Neural progenitor cell (in vitro differentiated cells): ENCODE measurements around the gene EYA3. TPM values are rescaled to one million over a fixed set of nuclear protein-coding genes. Genes with fewer than 3 reads are reported as not detected.

Experiments
- DNase-seq: peaks from one replicate; pipeline ENCODE4 v3.0.0-alpha.2; 2016; ENCODE audit warnings: low spot score
- H2AFZ ChIP-seq: fragments of 200-600 bp; sonication (generic); replicated peaks from 2 replicates; pipeline ENCODE4 v1.6.1; 2016; ENCODE audit warnings: antibody characterized with exemption
- H3F3A ChIP-seq: fragments of 200-600 bp; sonication (generic); 2 replicates; pipeline ENCODE4 v1.6.1; 2016; ENCODE audit warnings: antibody characterized with exemption, low read depth
- H3K27ac ChIP-seq: fragments of 200-600 bp; sonication (generic); 2 replicates; pipeline ENCODE4 v1.5.1; 2016; ENCODE audit warnings: mild to moderate bottlenecking
- H3K27me3 ChIP-seq: fragments of 200-600 bp; sonication (generic); 2 replicates; pipeline ENCODE4 v1.6.1; 2016; ENCODE audit warnings: mild to moderate bottlenecking, moderate library complexity
- H3K36me3 ChIP-seq: fragments of 200-600 bp; sonication (generic); 2 replicates; pipeline ENCODE4 v1.5.1; 2016
- H3K4me1 ChIP-seq: fragments of 200-600 bp; sonication (generic); 2 replicates; pipeline ENCODE4 v1.6.1; 2016; ENCODE audit warnings: mixed run types
- H3K4me2 ChIP-seq: fragments of 200-600 bp; sonication (generic); 2 replicates; pipeline ENCODE4 v1.6.1; 2016
- H3K4me3 ChIP-seq: fragments of 200-600 bp; sonication (generic); 2 replicates; pipeline ENCODE4 v1.5.1; 2016
- H3K79me2 ChIP-seq: fragments of 200-600 bp; sonication (generic); 2 replicates; pipeline ENCODE4 v1.6.1; 2016; ENCODE audit warnings: low read depth
- H3K9ac ChIP-seq: fragments of 200-600 bp; sonication (generic); 2 replicates; pipeline ENCODE4 v1.6.1; 2016
- H3K9me3 ChIP-seq: fragments of 200-600 bp; sonication (generic); 2 replicates; pipeline ENCODE4 v1.5.1; 2016; ENCODE audit warnings: low read depth
- H4K20me1 ChIP-seq: fragments of 200-600 bp; sonication (generic); 2 replicates; pipeline ENCODE4 v1.6.1; 2016; ENCODE audit warnings: low read depth
- H3K27ac Mint-ChIP-seq: 3 replicates; pipeline ENCODE4 v1.8.0; 2021; ENCODE audit warnings: mixed read lengths
- H3K27me3 Mint-ChIP-seq: 2 replicates; pipeline ENCODE4 v1.8.0; 2022; ENCODE audit warnings: low read depth, mild to moderate bottlenecking, inconsistent platforms, moderate library complexity, mixed read lengths; ENCODE audit not compliant: insufficient read depth
- H3K36me3 Mint-ChIP-seq: 3 replicates; pipeline ENCODE4 v1.8.0; 2021; ENCODE audit warnings: mixed read lengths
- H3K4me1 Mint-ChIP-seq: 3 replicates; pipeline ENCODE4 v1.8.0; 2021; ENCODE audit warnings: mixed read lengths
- H3K4me3 Mint-ChIP-seq: 3 replicates; pipeline ENCODE4 v1.8.0; 2021; ENCODE audit warnings: mild to moderate bottlenecking, moderate library complexity, mixed read lengths
- H3K9me3 Mint-ChIP-seq: 3 replicates; pipeline ENCODE4 v1.8.0; 2020; ENCODE audit warnings: mixed read lengths
- CTCF ChIP-seq: fragments of 200-600 bp; sonication (generic); IDR thresholded peaks from 2 replicates; pipeline ENCODE4 v1.5.1; 2017; ENCODE audit warnings: antibody characterized with exemption, mild to moderate bottlenecking
- EZH2 ChIP-seq: fragments of 200-600 bp; sonication (generic); IDR thresholded peaks from 2 replicates; pipeline ENCODE4 v1.6.1; 2017; ENCODE audit warnings: antibody characterized with exemption, mild to moderate bottlenecking, moderate library complexity
- EZH2phosphoT487 ChIP-seq: fragments of 200-600 bp; sonication (generic); IDR thresholded peaks from 2 replicates; pipeline ENCODE4 v1.6.1; 2017; ENCODE audit warnings: antibody characterized with exemption
- total RNA-seq: library from RNA; depleted of rRNA; stranded (reverse); fragments of >200 nt; gene quantifications from 2 replicates; pipeline ENCODE4 v1.2.3, GENCODE V29; 2015; ENCODE audit warnings: low replicate concordance

EYA3 gene
- total RNA-seq, 1 donor from 2014 or later, result 32.9 TPM

- TF ChIP-seq EZH2phosphoT487 (no peak), EZH2 (no peak)
- Mint-ChIP-seq H3K9me3 (no peaks in the 10 kb centered on the region), H3K4me3 (no peak overlapping the region), H3K4me1 (peaks cover 6% of the 10 kb centered on the region), H3K27me3 (peaks cover 4% of the 10 kb centered on the region), H3K27ac (no peak overlapping the region), H3K36me3 (no peaks in the 10 kb centered on the region)
- no peaks in the 10 kb centered on the region for H4K20me1 ChIP-seq
- H3K4me3 ChIP-seq, result no peak overlapping the region
- no peaks in the 10 kb centered on the region for H3K27me3 ChIP-seq
- H3F3A ChIP-seq, result no peaks in the 10 kb centered on the region
- H3K4me1 ChIP-seq, result no peaks in the 10 kb centered on the region
- no peaks in the 10 kb centered on the region for H3K79me2 ChIP-seq
- H3K4me2 ChIP-seq, result no peak overlapping the region
- H2AFZ ChIP-seq, result no peak overlapping the region
- H3K27ac ChIP-seq, result no peak overlapping the region
- no peaks in the 10 kb centered on the region for H3K9me3 ChIP-seq
- H3K9ac ChIP-seq, result no peak overlapping the region
- DNase-seq, result no peak
- no peaks in the 10 kb centered on the region for H3K36me3 ChIP-seq
Measured at GRCh38 chr1:28127617-28128257, 39.3 kb upstream of the EYA3 start.

GRCh38 chr1:28126783-28127490, 38.5 kb upstream of the EYA3 start:
- H3K36me3 ChIP-seq, result no peaks in the 10 kb centered on the region
- H3K36me3 Mint-ChIP-seq, result no peaks in the 10 kb centered on the region
- H3K4me3 Mint-ChIP-seq, result no peak overlapping the region
- TF ChIP-seq EZH2phosphoT487 (no peak), EZH2 (no peak), CTCF (no peak)
- peaks cover 2% of the 10 kb centered on the region for H3K9me3 Mint-ChIP-seq
- no peak overlapping the region for H3K4me3 ChIP-seq
- no peaks in the 10 kb centered on the region for H4K20me1 ChIP-seq
- H3K9ac ChIP-seq, result no peak overlapping the region
- H3K4me1 Mint-ChIP-seq, result no peaks in the 10 kb centered on the region
- H3F3A ChIP-seq, result no peaks in the 10 kb centered on the region
- no peak overlapping the region for H3K27ac Mint-ChIP-seq
- no peaks in the 10 kb centered on the region for H3K79me2 ChIP-seq
- H3K4me1 ChIP-seq, result no peaks in the 10 kb centered on the region
- no peak overlapping the region for H2AFZ ChIP-seq
- no peak overlapping the region for H3K4me2 ChIP-seq
- H3K9me3 ChIP-seq, result no peaks in the 10 kb centered on the region
- no peak overlapping the region for H3K27ac ChIP-seq
- peaks cover 4% of the 10 kb centered on the region for H3K27me3 Mint-ChIP-seq
- DNase-seq, result no peak
- no peaks in the 10 kb centered on the region for H3K27me3 ChIP-seq

GRCh38 chr1:28126212-28126611, 37.8 kb upstream of the EYA3 start:
- no peaks in the 10 kb centered on the region for H3K36me3 Mint-ChIP-seq
- H3K9me3 Mint-ChIP-seq, result peaks cover 2% of the 10 kb centered on the region
- no peak overlapping the region for H3K4me2 ChIP-seq
- H3F3A ChIP-seq, result no peaks in the 10 kb centered on the region
- H3K9ac ChIP-seq, result no peak overlapping the region
- no peak overlapping the region for H3K4me3 Mint-ChIP-seq
- TF ChIP-seq CTCF (no peak), EZH2phosphoT487 (no peak), EZH2 (no peak)
- peaks cover 4% of the 10 kb centered on the region for H3K27me3 Mint-ChIP-seq
- no peaks in the 10 kb centered on the region for H3K79me2 ChIP-seq
- no peak overlapping the region for H3K4me3 ChIP-seq
- H3K27ac ChIP-seq, result no peak overlapping the region
- H3K27me3 ChIP-seq, result no peaks in the 10 kb centered on the region
- no peak overlapping the region for H2AFZ ChIP-seq
- no peak for DNase-seq
- H3K9me3 ChIP-seq, result no peaks in the 10 kb centered on the region
- no peaks in the 10 kb centered on the region for H3K4me1 Mint-ChIP-seq
- no peaks in the 10 kb centered on the region for H4K20me1 ChIP-seq
- no peak overlapping the region for H3K27ac Mint-ChIP-seq
- no peaks in the 10 kb centered on the region for H3K4me1 ChIP-seq
- no peaks in the 10 kb centered on the region for H3K36me3 ChIP-seq

GRCh38 chr1:28123461-28123961, 35.1 kb upstream of the EYA3 start:
- Histone ChIP-seq H3K4me3 (no peak overlapping the region), H3F3A (no peaks in the 10 kb centered on the region), H3K36me3 (no peaks in the 10 kb centered on the region), H4K20me1 (no peaks in the 10 kb centered on the region), H3K27me3 (no peaks in the 10 kb centered on the region), H3K79me2 (no peaks in the 10 kb centered on the region), H3K4me1 (no peaks in the 10 kb centered on the region), H3K9ac (no peak overlapping the region), H2AFZ (peak overlapping the region; percentile 52), H3K9me3 (no peaks in the 10 kb centered on the region), H3K27ac (no peak overlapping the region), H3K4me2 (no peak overlapping the region)
- Mint-ChIP-seq H3K27ac (no peak overlapping the region), H3K36me3 (no peaks in the 10 kb centered on the region), H3K4me3 (no peak overlapping the region), H3K27me3 (peaks cover 4% of the 10 kb centered on the region), H3K4me1 (no peaks in the 10 kb centered on the region), H3K9me3 (peaks cover 2% of the 10 kb centered on the region)
- DNase-seq, result no peak
- TF ChIP-seq EZH2phosphoT487 (no peak), CTCF (no peak), EZH2 (no peak)
